HCT116 (cell line): ENCODE data around the gene AUTS2. TPM values are rescaled to one million over a fixed set of nuclear protein-coding genes. Genes with fewer than 3 reads are reported as not detected.

Experiments used
- ATAC-seq: fragments of 200-7000 bp; cut with Tn5 transposase; 2 replicates; pipeline ENCODE4 v1.9.1; 2020; ENCODE audit warnings: mild to moderate bottlenecking, moderate library complexity
- BruUV-seq: library from RNA; stranded (reverse); fragments of 400-500 nt; replicated peaks from 2 replicates; lab custom pipeline; 2021; lab: Mats Ljungman, UMichigan
- CTCF ChIA-PET: fragments of 300-600 bp; sonication (Branson Sonifier 250); formaldehyde crosslinking; loops from one replicate; lab custom pipeline; 2021; ENCODE audit warnings: antibody characterized with exemption; lab: Charles Lee
- POLR2A ChIA-PET: fragments of 300-600, 350-600 bp; sonication (Branson Sonifier 250); formaldehyde crosslinking; loops from one replicate; lab custom pipeline; 2021; ENCODE audit warnings: antibody characterized with exemption; lab: Charles Lee
- RAD21 ChIA-PET, 2 experiments: fragments of 300-600 bp; sonication (Branson Sonifier 250); formaldehyde crosslinking; loops; one replicate each; lab custom pipeline; 2023; ENCODE audit warnings: low total read pairs in 2 of 2; ENCODE audit not compliant: uncharacterized antibody in 2 of 2, unreplicated experiment in 2 of 2, low non-redundant PET in 1 of 2; lab: Charles Lee
- DNase-seq: peaks from one replicate; pipeline ENCODE4 v3.0.0-alpha.2; 2010; ENCODE audit warnings: low read depth, low spot score
- H2AFZ ChIP-seq: fragments of 200-600 bp; shearing (Covaris generic), sonication (generic); 2 replicates; pipeline ENCODE4 v1.6.1; 2017; ENCODE audit warnings: low read depth, mixed run types, mixed read lengths, antibody characterized with exemption, low read length; ENCODE audit not compliant: poor library complexity, severe bottlenecking
- H3K27ac ChIP-seq: 2 replicates; pipeline ENCODE4 v1.5.1; 2012; ENCODE audit warnings: low read depth, low read length
- H3K27me3 ChIP-seq: fragments of 200-600 bp; sonication (generic); 2 replicates; pipeline ENCODE4 v1.6.1; 2016; ENCODE audit warnings: mixed run types, low read length, mixed read lengths; ENCODE audit not compliant: insufficient read depth
- H3K36me3 ChIP-seq, 2 experiments: fragments of 200-500 bp in 1 of 2; fragments of 200-600 bp in 1 of 2; sonication (Bioruptor generic) in 1 of 2; sonication (generic) in 1 of 2; 2 replicates each; pipeline versions ENCODE4 v1.5.1 to v1.6.1; 2014 to 2016; ENCODE audit warnings: low read length in 2 of 2, inconsistent platforms in 1 of 2, mixed read lengths in 1 of 2, mixed run types in 1 of 2; ENCODE audit not compliant: insufficient read depth in 2 of 2, control insufficient read depth in 1 of 2
- H3K4me1 ChIP-seq, 2 experiments: fragments of 200-600 bp in 1 of 2; sonication (generic) in 1 of 2; 2 replicates each; pipeline versions ENCODE4 v1.5.1 to v1.6.1; 2012 to 2017; ENCODE audit warnings: low read length in 2 of 2, inconsistent platforms in 1 of 2, mild to moderate bottlenecking in 1 of 2, mixed read lengths in 1 of 2, mixed run types in 1 of 2, moderate library complexity in 1 of 2; ENCODE audit not compliant: insufficient read depth in 2 of 2, control insufficient read depth in 1 of 2
- H3K4me2 ChIP-seq: fragments of 200-600 bp; sonication (generic); 2 replicates; pipeline ENCODE4 v1.6.1; 2017; ENCODE audit warnings: mixed run types, low read length, mixed read lengths
- H3K4me3 ChIP-seq, 2 experiments: fragments of 200-600 bp in 1 of 2; sonication (generic) in 1 of 2; replicated peaks in 1 of 2; 2 replicates each; pipeline ENCODE4 v1.5.1; 2011 to 2016; ENCODE audit warnings: low read length in 2 of 2, control low read depth in 1 of 2, low read depth in 1 of 2, mild to moderate bottlenecking in 1 of 2, mixed read lengths in 1 of 2, mixed run types in 1 of 2
- H3K79me2 ChIP-seq: fragments of 200-600 bp; sonication (generic); 2 replicates; pipeline ENCODE4 v1.6.1; 2017; ENCODE audit warnings: mild to moderate bottlenecking, mixed run types, low read length, moderate library complexity, mixed read lengths; ENCODE audit not compliant: insufficient read depth
- H3K9ac ChIP-seq: fragments of 200-600 bp; sonication (generic); 2 replicates; pipeline ENCODE4 v1.6.1; 2016; ENCODE audit warnings: low read length, mixed read lengths
- H3K9me2 ChIP-seq: fragments of 200-600 bp; sonication (generic), shearing (Covaris generic); 2 replicates; pipeline ENCODE4 v1.6.1; 2017; ENCODE audit warnings: mixed run types, mild to moderate bottlenecking, moderate library complexity; ENCODE audit not compliant: insufficient read depth
- H3K9me3 ChIP-seq, 2 experiments: fragments of 200-500 bp in 1 of 2; fragments of 200-600 bp in 1 of 2; sonication (Bioruptor generic) in 1 of 2; sonication (generic) in 1 of 2; 2 replicates each; pipeline ENCODE4 v1.6.1; 2014 to 2017; ENCODE audit warnings: low read length in 2 of 2, mixed read lengths in 2 of 2, inconsistent platforms in 1 of 2, low read depth in 1 of 2, mild to moderate bottlenecking in 1 of 2, mixed run types in 1 of 2, moderate library complexity in 1 of 2; ENCODE audit not compliant: control insufficient read depth in 1 of 2, insufficient read depth in 1 of 2
- H4K20me1 ChIP-seq: fragments of 200-600 bp; sonication (generic), shearing (Covaris generic); 2 replicates; pipeline ENCODE4 v1.6.1; 2017; ENCODE audit warnings: mixed run types, mild to moderate bottlenecking, moderate library complexity; ENCODE audit not compliant: insufficient read depth
- CBX3 ChIP-seq: IDR thresholded peaks from 2 replicates; pipeline ENCODE4 v1.6.1; 2012; ENCODE audit warnings: low read depth
- ELF1 ChIP-seq: IDR thresholded peaks from 2 replicates; pipeline ENCODE4 v1.6.1; 2012; ENCODE audit warnings: low read depth, borderline replicate concordance
- EZH2 ChIP-seq: fragments of 200-600 bp; sonication (generic); IDR thresholded peaks from 2 replicates; pipeline ENCODE4 v1.6.1; 2017; ENCODE audit warnings: antibody characterized with exemption, mixed run types
- EZH2phosphoT487 ChIP-seq: fragments of 200-600 bp; IDR thresholded peaks from 2 replicates; pipeline ENCODE4 v1.6.1; 2018; ENCODE audit warnings: antibody characterized with exemption, borderline replicate concordance
- MAX ChIP-seq: IDR thresholded peaks from 2 replicates; pipeline ENCODE4 v1.6.1; 2012
- POLR2A ChIP-seq: IDR thresholded peaks from 2 replicates; pipeline ENCODE4 v1.7.0; 2011; ENCODE audit warnings: borderline replicate concordance; ENCODE audit not compliant: insufficient read depth, insufficient read length; ENCODE audit errors: extremely low read depth
- SIN3A ChIP-seq: IDR thresholded peaks from 2 replicates; pipeline ENCODE4 v1.6.1; 2012; ENCODE audit warnings: low read depth
- SP1 ChIP-seq: IDR thresholded peaks from 2 replicates; pipeline ENCODE4 v1.6.1; 2012; ENCODE audit warnings: low read depth
- YY1 ChIP-seq: IDR thresholded peaks from 2 replicates; pipeline ENCODE4 v1.6.1; 2011; ENCODE audit warnings: low read length, low read depth, moderate library complexity, mild to moderate bottlenecking; ENCODE audit not compliant: insufficient replicate concordance; ENCODE audit errors: extremely low read depth
- ZFX ChIP-seq: fragments of 450-650 bp; IDR thresholded peaks from 2 replicates; pipeline ENCODE4 v1.6.1; 2017
- intact Hi-C: fragments of 100-400 bp; cut with micrococcal nuclease; formaldehyde crosslinking; loops from 2 replicates; pipeline ENCODE4 v1.10.0; 2022
- total RNA-seq: library from RNA; stranded (reverse); gene quantifications from one replicate; pipeline ENCODE4 v1.2.1, GENCODE V29; 2021; ENCODE audit not compliant: unreplicated experiment
- TF ChIP-seq, protein P1 (sequence below): IDR thresholded peaks from 2 replicates; pipeline ENCODE4 v1.6.1; 2012; ENCODE audit warnings: low read depth

The AUTS2 gene
- total RNA-seq, 1 experiment from 2014 or later = 0.93 TPM

DNA sequence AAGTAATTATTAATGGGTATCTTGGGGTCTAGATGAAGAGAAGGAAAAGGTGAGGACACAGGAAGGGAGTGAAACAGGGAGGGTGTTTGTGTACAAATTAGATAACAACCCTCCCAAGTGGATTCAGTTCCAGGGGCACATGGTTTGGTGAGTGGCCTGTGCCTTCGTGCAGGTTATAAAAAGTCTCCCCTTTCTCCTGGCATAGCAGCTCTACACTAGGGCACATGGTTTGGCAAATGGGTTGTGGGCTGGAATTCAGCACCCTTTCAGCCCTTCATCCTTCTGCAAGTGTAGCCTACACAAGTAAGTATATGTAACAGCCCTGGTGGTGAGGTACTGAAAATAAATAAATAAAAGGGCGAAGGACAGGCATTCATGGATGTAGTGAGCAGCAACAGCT is 359.4 kb downstream of the AUTS2 start:
- TF ChIP-seq SP1 = no peak
- no peak for TF ChIP-seq POLR2A
- TF ChIP-seq EZH2phosphoT487 = no peak
- TF ChIP-seq YY1 = no peak
- TF ChIP-seq, protein P1, sequence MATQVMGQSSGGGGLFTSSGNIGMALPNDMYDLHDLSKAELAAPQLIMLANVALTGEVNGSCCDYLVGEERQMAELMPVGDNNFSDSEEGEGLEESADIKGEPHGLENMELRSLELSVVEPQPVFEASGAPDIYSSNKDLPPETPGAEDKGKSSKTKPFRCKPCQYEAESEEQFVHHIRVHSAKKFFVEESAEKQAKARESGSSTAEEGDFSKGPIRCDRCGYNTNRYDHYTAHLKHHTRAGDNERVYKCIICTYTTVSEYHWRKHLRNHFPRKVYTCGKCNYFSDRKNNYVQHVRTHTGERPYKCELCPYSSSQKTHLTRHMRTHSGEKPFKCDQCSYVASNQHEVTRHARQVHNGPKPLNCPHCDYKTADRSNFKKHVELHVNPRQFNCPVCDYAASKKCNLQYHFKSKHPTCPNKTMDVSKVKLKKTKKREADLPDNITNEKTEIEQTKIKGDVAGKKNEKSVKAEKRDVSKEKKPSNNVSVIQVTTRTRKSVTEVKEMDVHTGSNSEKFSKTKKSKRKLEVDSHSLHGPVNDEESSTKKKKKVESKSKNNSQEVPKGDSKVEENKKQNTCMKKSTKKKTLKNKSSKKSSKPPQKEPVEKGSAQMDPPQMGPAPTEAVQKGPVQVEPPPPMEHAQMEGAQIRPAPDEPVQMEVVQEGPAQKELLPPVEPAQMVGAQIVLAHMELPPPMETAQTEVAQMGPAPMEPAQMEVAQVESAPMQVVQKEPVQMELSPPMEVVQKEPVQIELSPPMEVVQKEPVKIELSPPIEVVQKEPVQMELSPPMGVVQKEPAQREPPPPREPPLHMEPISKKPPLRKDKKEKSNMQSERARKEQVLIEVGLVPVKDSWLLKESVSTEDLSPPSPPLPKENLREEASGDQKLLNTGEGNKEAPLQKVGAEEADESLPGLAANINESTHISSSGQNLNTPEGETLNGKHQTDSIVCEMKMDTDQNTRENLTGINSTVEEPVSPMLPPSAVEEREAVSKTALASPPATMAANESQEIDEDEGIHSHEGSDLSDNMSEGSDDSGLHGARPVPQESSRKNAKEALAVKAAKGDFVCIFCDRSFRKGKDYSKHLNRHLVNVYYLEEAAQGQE = no peak
- TF ChIP-seq SIN3A = no peak
- no peak for TF ChIP-seq ZFX
- TF ChIP-seq CBX3 = no peak
- TF ChIP-seq MAX = no peak
- no peak for TF ChIP-seq ELF1
- no peak for TF ChIP-seq EZH2
- BruUV-seq = no TSS peak
- no peak overlapping the region for H3K4me2 ChIP-seq
- H3K4me3 ChIP-seq = no peak overlapping the region
- H3K36me3 ChIP-seq = no peaks in the 10 kb centered on the region
- H3K9ac ChIP-seq = no peak overlapping the region
- ChIA-PET POLR2A (no interaction called here), CTCF (no interaction called here), RAD21 (no interaction called here)
- no peaks in the 10 kb centered on the region for H3K27me3 ChIP-seq
- H4K20me1 ChIP-seq = no peaks in the 10 kb centered on the region
- no peaks in the 10 kb centered on the region for H3K79me2 ChIP-seq
- DNase-seq = no peak
- no peak overlapping the region for H2AFZ ChIP-seq
- intact Hi-C loops = no loop called here
- H3K9me3 ChIP-seq = peaks cover 14 to 15% of the 10 kb centered on the region in 2 experiments; a peak in 2 of 4 replicates
- no peaks in the 10 kb centered on the region for H3K9me2 ChIP-seq
- H3K27ac ChIP-seq = no peak overlapping the region
- ATAC-seq = no peak
- H3K4me1 ChIP-seq = no peaks in the 10 kb centered on the region
